Left lung (tissue), 10 donors: ENCODE measurements around the gene OR51B4. TPM values are rescaled to one million over a fixed set of nuclear protein-coding genes. Genes with fewer than 3 reads are reported as not detected.

Experiments used
- ATAC-seq: fragments of 200-7000 bp; cut with Tn5 transposase; one replicate; pipeline ENCODE4 v1.9.1; 2020; ENCODE audit warnings: moderate library complexity
- DNase-seq, 4 donors: peaks; one replicate each; pipeline ENCODE4 v3.0.0-alpha.2; 2013 to 2020
- H3K27ac ChIP-seq, 2 donors: fragments of 200-600 bp; sonication (generic) in 1 of 2; one replicate each; pipeline versions ENCODE4 v1.5.0 to v1.8.0; 2020 to 2021
- H3K27me3 ChIP-seq, 2 donors: fragments of 200-600 bp; sonication (generic) in 1 of 2; one replicate each; pipeline versions ENCODE4 v1.5.0 to v1.8.0; 2020 to 2021
- H3K36me3 ChIP-seq, 2 donors: fragments of 200-600 bp; sonication (generic) in 1 of 2; one replicate each; pipeline versions ENCODE4 v1.5.0 to v1.8.0; 2020 to 2021
- H3K4me1 ChIP-seq, 2 donors: fragments of 200-600 bp; one replicate each; pipeline ENCODE4 v1.8.0; 2021
- H3K4me3 ChIP-seq, 2 donors: fragments of 200-600 bp; sonication (generic) in 1 of 2; one replicate each; pipeline versions ENCODE4 v1.5.0 to v1.8.0; 2020 to 2021; ENCODE audit warnings: mild to moderate bottlenecking in 1 of 2
- H3K9me3 ChIP-seq, 2 donors: fragments of 200-600 bp; sonication (generic) in 1 of 2; one replicate each; pipeline versions ENCODE4 v1.5.0 to v1.8.0; 2020 to 2021
- intact Hi-C, 2 donors: fragments of 100-400 bp; cut with DNase I; formaldehyde crosslinking; loops; one replicate each; pipeline versions ENCODE4 v1.11.2 to v1.14.2; 2022
- polyA plus RNA-seq, 6 donors: library from polyadenylated mRNA; unstranded; fragments of 120-200 nt; gene quantifications; one replicate each; pipeline ENCODE4 v1.2.1, GENCODE V29; 2013; ENCODE audit not compliant: insufficient read length in 6 of 6
- total RNA-seq, 2 donors: library from RNA; stranded (reverse); fragmentation: NEBNext Ultra II Directional; extraction: Animal tissue kit (Norgen Biotek cat#: 25700); gene quantifications; one replicate each; pipeline ENCODE4 v1.2.1, GENCODE V29; 2021
- TF ChIP-seq, protein P1 (sequence below), 2 donors: fragments of 200-600 bp; sonication (generic) in 1 of 2; IDR thresholded peaks; one replicate each; pipeline versions ENCODE4 v1.5.0 to v1.8.0; 2021; ENCODE audit warnings: antibody characterized with exemption in 2 of 2
- donor health status: DM: no; HTN: yes; CAD: no.
- donor health status: DM: no; HTN: no; CAD: no.

OR51B4 gene
- total and polyA plus RNA-seq, 8 donors, result 0.35 to 0.58 (median 0.53) TPM; not detected in 3

GRCh38 chr11:5272395-5273017, 29.2 kb downstream of the OR51B4 start:
- H3K4me1 ChIP-seq, result no peaks in the 10 kb centered on the region
- DNase-seq (no peak), ATAC-seq (no peak)
- no peak overlapping the region for H3K27ac ChIP-seq
- TF ChIP-seq, protein P1, sequence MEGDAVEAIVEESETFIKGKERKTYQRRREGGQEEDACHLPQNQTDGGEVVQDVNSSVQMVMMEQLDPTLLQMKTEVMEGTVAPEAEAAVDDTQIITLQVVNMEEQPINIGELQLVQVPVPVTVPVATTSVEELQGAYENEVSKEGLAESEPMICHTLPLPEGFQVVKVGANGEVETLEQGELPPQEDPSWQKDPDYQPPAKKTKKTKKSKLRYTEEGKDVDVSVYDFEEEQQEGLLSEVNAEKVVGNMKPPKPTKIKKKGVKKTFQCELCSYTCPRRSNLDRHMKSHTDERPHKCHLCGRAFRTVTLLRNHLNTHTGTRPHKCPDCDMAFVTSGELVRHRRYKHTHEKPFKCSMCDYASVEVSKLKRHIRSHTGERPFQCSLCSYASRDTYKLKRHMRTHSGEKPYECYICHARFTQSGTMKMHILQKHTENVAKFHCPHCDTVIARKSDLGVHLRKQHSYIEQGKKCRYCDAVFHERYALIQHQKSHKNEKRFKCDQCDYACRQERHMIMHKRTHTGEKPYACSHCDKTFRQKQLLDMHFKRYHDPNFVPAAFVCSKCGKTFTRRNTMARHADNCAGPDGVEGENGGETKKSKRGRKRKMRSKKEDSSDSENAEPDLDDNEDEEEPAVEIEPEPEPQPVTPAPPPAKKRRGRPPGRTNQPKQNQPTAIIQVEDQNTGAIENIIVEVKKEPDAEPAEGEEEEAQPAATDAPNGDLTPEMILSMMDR (IDR thresholded peaks at IDR 0.05), result no peak
- H3K9me3 ChIP-seq, result no peaks in the 10 kb centered on the region
- intact Hi-C loops, result no loop called here
- no peaks in the 10 kb centered on the region for H3K36me3 ChIP-seq
- H3K27me3 ChIP-seq, result no peaks in the 10 kb centered on the region
- no peak overlapping the region for H3K4me3 ChIP-seq

- Histone ChIP-seq H3K36me3 (no peaks in the 10 kb centered on the region), H3K9me3 (no peaks in the 10 kb centered on the region), H3K4me1 (no peaks in the 10 kb centered on the region), H3K27ac (no peak within 1 kb of the TSS), H3K4me3 (no peak within 1 kb of the TSS), H3K27me3 (no peaks in the 10 kb centered on the region)
- intact Hi-C loops, result no loop called here
- DNase-seq (no peak), ATAC-seq (no peak)
- TF ChIP-seq, protein P1 (IDR thresholded peaks at IDR 0.05), result no peak
These were observed 32.0 kb downstream of the OR51B4 start, which contains the start of gene HBE1 for GRCh38 chr11:5269715-5270147. HBE1 (minus strand) TSS chr11:5269945; CDS start chr11:5269890, 55 bp downstream.

GRCh38 chr11:5267033-5267563, 34.6 kb downstream of the OR51B4 start:
- no peak overlapping the region for H3K27ac ChIP-seq
- no peaks in the 10 kb centered on the region for H3K36me3 ChIP-seq
- H3K4me1 ChIP-seq, result no peaks in the 10 kb centered on the region
- ATAC-seq, result no peak
- H3K9me3 ChIP-seq, result peaks cover 0 to under 1% of the 10 kb centered on the region in 2 donors
- TF ChIP-seq, protein P1 (IDR thresholded peaks at IDR 0.05), result no peak
- no peak overlapping the region for H3K4me3 ChIP-seq
- no peaks in the 10 kb centered on the region for H3K27me3 ChIP-seq
- intact Hi-C loops, result no loop called here
- no peak for DNase-seq

DNA sequence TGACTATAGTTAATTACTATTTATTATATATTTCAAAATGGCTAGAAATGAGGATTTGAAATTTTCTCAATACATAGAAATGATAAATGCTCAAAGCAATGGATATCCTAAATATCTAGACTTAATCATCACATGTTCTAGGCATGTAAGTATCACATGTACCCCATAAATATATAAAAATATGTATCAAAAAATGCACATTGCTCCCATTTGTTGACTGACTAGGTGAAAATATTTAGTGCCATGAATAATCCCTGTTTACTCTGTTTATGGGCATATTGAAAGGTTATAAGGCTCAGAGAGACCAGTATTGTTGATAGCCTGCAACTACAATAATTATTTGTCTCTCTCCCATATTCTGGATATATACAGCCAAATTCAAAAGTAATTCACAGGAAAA, 35.1 kb downstream of the OR51B4 start:
- Histone ChIP-seq H3K4me3 (no peak overlapping the region), H3K27ac (no peak overlapping the region), H3K27me3 (no peaks in the 10 kb centered on the region), H3K9me3 (peaks cover 0 to 6% of the 10 kb centered on the region in 2 donors), H3K4me1 (no peaks in the 10 kb centered on the region), H3K36me3 (no peaks in the 10 kb centered on the region)
- no peak for DNase-seq
- no peak for ATAC-seq
- intact Hi-C loops, result no loop called here
- TF ChIP-seq, protein P1 (IDR thresholded peaks at IDR 0.05), result no peak

DNA sequence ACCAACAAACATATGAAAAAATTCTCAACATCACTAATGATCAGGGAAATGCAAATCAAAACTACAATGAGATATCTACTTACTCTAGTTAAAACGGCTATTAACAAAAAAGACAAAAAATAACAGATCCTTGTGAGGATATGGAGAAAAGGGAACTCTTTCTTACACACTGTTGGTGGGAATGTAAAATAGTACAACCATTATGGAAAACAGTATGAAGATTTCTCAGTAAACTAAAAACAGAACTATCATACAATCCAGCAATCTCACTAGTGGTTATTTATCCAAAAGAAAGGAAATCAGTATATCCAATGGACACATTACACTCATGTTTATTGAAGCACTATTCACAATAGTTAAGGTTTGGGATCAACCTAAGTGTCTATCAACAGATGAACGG, 35.9 kb downstream of the OR51B4 start:
- Histone ChIP-seq H3K27me3 (no peaks in the 10 kb centered on the region), H3K4me3 (no peak overlapping the region)
- intact Hi-C loops, result no loop called here

More for the DNA sequence above, 35.9 kb downstream of the OR51B4 start:
- TF ChIP-seq, protein P1 (IDR thresholded peaks at IDR 0.05), result no peak
- Histone ChIP-seq H3K36me3 (no peaks in the 10 kb centered on the region), H3K4me1 (no peaks in the 10 kb centered on the region), H3K9me3 (peaks cover 0 to 7% of the 10 kb centered on the region in 2 donors), H3K27ac (no peak overlapping the region)
- DNase-seq (no peak), ATAC-seq (no peak)
